HG03066 (cell line): ENCODE measurements around the gene KRT10.
"Not testable (repeated sequence)": the region's sequence is repeated elsewhere in the genome, so short reads cannot be mapped to it uniquely, and the experiment has no call there.

Source experiments
- ATAC-seq: cut with Tn5 transposase; IDR thresholded peaks from one replicate; pipeline ENCODE4 v1.9.1; 2021; ENCODE audit warnings: low read depth; ENCODE audit not compliant: unreplicated experiment

Gene KRT10

DNA sequence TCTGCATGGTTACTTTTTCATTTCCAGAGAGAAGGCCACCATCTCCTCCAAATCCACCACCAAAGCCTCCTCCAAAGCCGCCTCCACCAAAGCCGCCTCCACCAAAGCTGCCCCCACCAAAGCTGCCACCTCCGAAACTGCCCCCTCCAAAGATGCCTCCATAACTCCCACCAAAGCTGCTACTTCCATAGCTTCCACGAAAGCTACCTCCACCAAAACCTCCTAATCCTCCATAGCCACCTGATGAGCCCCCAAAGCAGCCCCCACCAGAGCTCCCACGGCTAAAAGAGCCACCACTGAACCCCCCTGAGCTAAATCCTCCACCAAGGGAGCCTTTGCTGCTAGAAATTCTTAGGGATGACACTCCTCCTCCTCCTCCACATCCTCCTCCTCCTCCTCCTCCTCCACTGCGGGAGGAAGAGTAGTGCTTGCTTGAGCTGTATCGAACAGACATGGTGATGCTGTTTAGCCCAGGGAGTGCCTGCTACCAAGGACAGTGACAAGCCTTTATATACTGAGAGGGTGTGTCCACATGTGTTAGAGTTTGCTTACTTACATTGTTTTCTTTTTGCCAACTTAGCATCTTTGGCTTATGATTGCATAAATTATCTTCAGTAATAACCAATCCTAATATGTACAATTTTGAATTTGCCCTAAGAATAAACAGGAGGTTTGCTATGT, at the start of gene KRT10:
Gene KRT10, minus strand, starts transcription at position 483 of the 681 bp plus-strand sequence. Its CDS starts 29 bp downstream, at position 454.
- no peak for ATAC-seq

DNA sequence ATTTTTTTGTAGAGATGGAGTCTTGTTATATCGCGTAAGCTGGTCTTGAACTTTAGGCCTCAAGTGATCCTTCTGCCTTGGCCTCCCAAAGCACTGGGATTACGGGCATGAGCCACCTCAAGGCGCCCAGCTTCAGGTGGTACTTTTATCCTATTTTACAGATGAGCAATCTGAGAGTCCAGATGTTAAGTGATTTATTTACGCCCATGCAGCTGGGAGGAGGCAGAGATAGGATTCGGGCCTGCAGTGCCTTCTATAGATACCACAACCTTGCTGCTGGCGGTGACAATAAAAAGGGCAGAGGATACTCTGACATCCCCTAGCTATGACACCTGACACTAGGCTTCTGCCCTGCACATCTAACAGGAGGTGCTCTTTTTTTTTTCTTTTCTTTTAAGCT, 48.9 kb upstream of the KRT10 start:
- ATAC-seq: no peak

DNA sequence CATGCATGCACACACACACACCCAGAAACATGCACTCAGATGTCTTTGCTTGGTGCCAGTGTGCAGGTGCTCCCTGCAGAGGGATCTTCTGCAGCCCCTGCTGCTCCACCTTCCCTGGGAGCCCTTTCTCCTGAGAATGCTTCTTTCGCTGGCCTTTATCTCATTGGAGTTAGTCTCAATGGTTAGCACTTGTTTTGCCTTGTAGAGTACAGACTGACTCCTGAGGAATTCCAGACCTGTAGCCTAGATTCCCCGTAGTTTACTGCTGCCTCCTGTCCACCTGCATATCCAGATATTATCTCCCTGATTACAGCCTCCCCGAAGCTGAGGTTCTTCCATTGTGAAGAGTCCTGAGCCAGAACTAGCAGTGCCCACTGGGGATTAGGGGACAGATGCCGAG, 47.7 kb upstream of the KRT10 start:
- ATAC-seq: no peak

DNA sequence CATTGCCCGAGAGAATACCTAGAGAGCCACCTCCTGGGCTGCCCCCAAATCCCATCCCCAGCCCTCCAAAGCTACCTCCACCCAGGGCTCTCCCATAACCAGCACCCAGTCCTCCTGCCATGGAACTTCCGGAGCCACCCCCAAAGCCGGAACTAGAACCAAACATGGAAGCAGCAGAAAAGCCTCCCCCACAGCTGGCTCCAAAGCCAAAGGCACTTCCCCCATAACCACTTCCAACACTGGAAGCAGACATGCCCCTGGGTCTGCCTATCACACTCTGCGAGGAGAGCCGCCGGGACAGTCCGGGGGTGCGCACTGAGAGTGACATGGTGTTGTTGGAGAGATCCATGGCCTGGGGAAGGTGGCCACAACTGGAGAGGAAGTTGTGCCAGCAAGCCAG, 44.4 kb upstream of the KRT10 start, which contains the start of gene KRT12:
Gene KRT12, minus strand, starts transcription at position 386 of the 400 bp plus-strand sequence. Its CDS starts 37 bp downstream, at position 349.
- ATAC-seq: no peak

DNA sequence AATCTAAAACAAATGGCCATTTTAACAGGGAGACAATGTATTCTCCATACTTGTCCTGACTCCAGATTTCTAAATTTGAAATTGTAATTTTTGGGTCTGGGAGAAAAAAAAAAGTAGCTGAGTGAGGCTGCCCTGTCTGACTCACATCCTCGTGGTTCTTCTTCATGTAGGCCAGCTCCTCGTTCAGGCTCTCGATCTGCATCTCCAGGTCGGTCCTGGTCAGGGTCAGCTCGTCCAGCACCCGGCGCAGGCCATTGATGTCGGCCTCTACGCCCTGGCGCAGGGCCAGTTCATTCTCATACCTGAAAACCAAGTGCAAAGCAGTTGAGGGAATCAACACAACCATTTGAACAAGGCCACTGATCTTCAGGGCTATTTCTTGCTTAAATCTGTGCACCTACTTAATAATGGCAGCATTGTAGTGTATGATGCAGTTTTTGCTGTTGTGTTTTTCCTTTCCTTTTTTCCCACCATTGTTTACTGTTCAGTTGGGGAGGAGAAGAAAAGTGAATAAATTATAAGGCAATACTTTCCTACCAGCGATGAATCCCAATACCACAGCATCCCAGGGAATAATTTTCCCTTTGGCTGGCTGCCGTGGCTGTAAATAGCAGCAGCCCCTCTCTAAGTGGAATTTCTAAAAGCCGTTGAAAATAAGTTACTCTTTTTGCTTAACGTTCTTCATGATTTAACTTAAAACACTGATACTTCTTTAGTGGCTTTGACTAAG, 42.4 kb upstream of the KRT10 start:
- ATAC-seq: no peak

DNA sequence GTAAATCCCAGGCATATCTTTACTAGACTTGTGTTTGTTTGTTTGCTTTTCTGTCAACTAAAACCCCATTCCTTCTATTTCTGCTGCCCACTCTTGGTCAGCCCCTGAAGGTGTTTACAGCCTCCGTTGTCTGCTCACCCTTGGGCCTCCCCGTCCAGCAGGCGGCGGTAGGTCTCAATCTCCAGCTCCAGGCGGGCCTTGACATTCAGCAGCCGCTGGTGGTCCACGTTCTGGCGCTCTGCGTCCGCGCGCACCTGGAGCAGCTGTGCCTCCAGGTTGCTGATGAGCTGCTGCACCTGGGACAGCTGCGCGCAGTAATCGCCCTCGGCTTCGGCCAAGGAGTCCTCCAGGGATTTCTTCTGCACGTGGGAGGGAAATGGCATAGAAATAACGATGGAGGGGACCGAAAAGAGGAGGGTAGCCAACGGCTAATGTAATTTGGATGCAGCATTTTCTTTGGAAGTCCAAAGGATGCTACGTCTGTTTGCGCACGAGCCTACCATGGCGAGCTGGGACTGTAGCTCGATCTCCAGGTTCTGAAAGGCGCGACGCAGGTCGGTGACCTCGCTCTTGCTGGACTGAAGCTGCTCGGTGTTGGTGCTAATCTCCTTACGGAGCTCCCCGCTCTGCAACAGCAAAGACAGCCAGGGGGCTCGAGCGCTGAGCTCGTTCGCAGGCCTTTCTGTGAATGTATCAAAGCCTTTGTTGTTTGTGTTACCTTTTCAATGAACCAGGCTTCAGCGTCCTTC, 40.7 kb upstream of the KRT10 start:
- no peak for ATAC-seq

DNA sequence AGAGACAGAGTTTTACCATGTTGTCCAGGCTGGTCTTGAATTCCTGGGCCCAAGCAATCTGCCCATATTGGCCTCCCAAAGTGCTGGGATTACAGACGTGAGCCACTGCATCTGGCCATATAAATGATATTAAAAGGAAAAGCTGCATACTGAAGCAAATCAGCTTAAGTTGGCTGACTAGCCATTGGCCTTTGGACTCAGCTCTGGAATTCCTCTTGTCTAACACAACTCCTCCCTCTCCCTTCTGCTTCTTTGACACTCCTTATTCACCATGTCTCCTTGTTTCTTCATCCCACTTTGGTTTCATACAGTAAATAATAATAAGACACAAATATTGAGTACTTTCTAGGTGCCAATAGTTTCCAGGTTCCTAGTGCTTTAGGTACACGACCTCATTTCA, 37.1 kb upstream of the KRT10 start:
- no peak for ATAC-seq

DNA sequence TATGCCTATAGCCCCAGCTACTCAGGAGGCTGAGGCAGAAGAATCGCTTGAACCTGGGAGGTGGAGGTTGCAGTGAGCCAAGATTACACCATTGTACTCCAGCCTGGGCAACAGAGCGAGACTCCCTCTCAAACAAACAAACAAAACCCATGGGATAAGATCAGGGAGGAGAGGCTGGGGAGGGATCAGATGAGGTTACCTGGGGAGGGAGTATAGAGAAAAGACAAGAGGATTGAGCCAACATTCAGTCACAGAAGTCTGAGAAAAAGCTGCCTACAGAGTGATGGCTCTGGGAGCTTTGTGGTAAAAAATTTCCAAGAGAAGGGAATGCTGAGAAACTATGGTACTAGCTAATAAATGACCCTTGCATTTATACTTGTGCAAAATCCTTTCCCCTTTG, 36.3 kb upstream of the KRT10 start:
- ATAC-seq: not testable (repeated sequence)

DNA sequence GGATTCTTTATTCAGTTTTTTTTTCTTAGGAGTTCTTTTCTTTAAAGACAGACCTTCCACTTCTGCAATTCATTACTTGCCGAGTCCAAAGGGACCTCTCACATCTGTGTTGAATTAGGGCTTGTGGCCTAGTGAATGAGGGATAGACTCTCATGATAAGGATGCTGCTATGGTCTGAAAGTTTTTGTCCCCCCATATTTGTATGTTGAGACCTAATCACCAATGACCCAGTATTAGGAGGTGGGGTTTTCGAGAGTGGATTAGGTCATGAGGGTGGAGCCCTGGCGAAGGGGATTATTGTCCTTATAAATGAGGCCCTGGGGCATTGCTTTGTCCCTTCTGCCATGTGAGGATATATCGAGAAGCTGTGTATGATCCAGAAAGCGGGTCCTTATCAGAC, 35.1 kb upstream of the KRT10 start:
- no peak for ATAC-seq

DNA sequence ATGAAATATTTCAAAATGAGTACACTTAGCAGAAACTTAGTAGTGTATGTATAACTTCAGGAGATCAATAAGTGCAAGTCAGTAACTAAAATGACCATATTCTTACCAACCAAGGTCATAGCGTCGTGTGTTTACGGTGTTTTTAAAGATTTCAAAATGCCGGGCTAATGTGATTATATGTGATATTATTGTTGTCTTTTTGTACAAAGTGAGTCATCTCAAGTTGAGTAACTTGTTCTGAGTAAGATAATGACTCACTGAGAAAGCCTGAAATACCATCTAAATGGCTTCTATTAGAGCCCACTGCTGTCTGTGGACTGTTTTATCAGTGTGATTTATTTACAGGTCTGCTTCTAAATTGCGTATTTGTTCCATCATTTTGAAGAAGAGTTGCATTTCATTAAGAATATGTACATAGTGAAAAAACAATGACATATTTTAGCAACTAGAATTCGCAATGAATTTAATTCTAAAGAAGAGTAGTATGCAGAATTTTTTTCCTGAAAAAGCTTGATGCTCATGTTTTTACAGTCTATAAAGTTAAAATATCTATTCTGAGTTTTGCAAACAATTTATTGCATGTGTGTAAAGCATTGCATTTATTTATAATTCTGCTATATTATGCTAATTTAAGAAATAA, 31.9 kb upstream of the KRT10 start:
- no peak for ATAC-seq

DNA sequence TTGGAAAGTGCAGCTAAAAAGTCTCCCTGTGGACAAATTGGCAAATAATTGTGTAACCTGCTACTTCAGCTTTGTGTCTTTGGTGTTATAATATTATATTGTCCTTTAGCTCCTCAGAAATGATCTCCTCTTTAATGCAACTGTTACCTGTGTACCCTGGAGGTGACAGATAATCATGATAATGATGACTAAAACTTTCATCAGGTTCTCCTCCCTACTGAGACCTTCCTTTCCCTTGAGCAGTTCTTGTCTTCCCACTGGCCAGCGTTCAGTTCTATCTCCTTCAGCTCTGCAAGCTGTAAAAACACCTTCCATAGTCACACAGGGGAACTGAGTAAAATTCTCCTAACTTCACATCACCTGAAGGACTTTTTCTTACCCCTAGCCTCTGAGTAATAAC, 29.9 kb upstream of the KRT10 start:
- no peak for ATAC-seq

DNA sequence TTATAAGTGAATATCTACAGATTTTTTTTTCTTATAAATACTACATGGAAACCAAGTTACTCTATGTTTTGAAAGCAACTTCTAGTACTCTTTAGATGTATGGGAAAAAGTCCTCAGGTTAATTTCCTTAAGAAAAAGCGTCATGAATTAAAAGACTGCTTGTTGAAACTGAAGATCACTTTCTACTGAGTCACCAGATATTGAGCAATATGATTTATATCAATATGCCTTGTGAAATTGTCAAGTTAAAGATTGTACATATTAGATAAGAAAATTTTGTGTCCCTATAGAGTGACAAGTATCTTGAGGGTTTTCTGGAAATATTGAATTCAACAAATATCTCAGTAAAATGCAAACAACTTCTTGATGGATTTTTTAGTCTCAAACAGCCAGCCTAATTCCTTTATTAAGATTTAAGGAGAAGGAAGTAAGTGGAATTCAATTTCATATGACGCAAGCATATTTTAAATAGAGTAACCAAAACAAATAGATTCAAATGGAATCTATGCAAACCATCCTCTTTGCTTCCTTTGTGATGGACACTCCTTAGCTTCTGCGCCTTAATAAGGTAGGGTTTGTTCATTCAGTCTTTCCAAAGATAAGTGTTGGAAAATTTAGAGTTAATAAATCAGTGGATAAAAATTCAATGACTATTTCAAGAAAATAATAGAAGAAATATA, 28.0 kb upstream of the KRT10 start:
- ATAC-seq: no peak

DNA sequence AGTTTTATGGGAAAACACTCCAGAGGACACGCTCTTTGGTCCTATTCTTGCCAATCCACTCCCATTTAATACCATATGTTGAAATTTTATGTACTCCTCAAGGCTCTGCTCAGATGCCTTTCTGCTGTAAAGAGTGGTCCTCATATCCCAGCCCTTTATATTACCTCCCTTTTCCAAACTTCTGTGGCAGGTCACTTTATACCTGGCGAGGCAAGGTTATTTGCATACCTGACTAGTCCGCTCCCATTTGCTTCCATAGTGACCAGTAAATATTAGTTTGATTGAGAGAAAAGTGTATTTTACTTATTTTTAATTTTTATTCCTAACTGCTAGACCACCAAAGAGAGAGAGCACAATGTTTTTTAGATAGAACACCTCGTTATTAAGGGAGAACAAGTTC, 27.3 kb upstream of the KRT10 start:
- no peak for ATAC-seq

DNA sequence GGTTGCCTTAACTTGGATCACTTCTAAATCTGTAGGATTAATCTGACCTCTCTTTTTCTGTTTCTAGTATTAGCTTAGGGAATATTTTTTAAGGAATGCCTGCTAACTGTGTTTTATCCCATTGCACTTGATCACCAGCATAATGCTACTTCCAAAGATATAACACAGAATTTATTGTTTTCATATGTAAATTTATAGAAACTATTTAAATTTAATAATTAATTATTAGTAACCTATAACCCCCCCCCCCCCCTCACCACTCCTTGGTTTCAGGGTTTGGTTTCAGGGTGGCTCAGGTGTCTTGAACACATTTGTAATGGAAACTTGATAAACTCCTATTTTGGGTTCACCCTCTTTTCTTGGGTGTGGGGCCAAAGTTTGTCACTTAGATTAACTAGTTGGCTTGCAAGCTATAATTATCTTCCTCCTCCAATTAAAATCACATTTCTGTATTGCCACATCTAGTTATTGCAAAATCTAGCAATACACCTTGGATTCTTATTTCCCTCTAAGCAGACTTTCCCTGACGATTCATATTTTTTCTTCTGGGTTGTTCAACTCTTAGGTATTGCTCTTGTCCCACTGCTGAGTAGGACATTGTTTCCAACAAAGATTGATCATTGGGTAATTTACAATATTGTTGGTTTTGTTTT, 26.3 kb upstream of the KRT10 start:
- no peak for ATAC-seq

DNA sequence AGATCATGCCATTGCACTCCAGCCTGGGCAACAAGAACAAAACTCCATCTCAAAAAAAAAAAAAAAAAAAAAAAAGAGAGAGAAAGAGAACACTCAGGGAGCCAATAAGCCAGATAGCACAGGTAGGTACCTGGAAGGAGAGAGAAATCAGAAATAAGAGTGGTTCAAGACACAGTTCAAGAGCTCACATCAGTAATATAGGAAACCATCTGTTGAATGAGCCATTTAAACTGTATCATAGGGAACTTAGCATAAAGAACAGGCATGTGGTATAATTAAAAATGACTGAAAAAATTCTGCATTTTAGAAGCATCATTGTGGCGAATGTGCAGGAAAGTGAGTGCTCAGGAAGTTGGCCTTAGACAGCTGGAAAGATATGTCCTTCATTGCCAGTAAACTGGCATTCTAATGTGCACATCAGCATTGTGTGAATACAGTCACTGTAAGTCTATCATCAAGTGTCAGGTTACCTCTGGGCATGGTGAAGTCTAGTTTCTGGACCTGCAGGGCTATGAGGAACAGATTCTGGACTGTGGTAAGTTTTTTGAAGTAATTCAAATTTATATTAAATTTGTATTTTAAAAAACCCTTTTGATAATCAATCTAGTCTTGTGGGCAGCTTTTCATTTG, 24.2 kb upstream of the KRT10 start:
- no peak for ATAC-seq

DNA sequence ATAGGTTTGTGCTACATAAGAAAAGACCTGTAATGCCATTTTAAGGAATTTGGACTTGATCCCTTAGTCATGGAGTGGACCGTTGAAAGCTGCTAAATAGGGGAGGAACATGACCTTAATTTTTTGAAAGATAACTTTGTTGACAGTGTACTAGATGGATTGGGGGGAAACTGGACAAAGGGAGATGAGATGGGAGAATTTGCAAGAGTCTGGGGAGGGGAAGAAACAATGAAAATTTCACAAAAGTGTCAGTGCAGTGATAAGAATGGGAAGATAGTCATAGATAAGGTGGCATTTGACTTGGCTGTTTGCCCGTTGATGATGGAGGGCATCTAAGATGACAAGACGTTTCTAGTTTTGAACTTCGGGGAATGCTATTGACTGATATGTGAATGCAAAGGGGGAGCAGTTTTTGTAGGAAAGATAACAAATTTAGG, 22.3 kb upstream of the KRT10 start:
- ATAC-seq: no peak

DNA sequence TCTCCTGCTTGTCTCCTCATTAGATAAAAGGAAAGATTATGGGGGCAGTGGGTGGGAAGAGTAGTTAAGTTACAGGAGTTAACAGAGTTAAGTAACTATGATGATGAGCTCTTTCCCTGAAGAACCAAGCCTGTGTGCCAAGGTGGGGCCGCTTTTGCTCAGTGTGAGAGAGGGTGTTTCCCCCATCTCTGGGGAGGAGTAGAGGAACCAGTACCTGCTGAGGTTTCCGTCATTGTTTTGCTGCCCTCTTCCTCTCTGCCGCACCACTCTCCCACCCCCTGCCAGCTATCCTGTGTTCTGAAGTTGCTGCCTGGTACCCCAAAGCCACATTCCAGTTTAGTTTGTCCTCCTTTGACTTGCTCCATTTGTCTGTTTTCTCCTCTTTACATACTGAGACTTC, 20.8 kb upstream of the KRT10 start:
- no peak for ATAC-seq

DNA sequence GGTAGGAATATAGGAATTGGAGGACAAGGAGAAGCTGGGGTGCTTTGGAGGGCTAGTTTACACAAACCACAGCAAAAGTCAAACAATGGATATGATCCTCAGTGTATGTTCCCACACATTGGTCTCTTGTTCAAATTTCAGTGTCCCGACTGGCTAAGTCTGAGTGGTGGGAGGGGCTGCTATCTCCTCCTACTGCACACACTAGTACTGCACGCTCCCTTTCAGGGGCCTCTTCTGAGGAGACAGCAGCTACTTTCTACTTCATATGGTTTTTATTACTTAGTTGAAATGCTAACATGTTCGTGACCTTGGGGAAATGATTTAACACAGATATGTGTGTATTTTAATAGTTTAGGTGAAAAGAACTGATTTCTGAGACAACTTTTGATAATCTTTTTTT, 18.8 kb upstream of the KRT10 start:
- ATAC-seq: no peak

DNA sequence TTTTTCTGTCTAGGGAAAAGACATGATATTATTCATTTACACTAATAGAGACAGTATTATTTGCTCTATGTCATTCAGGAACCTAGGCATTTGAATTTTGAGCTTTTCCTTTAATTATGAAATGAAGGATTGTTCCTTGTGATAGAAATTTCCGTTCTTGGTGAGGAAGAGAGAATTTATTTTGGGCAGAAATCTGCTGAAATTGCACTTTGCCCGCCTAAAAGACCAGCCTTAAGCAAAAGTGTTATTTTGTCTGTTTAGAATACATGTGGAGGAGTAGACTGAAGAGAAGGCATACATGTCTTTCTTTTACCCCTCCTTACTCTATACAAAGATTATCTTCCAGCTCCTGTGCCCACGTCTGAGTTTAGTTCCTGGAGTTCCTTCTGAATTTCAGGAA, 16.8 kb upstream of the KRT10 start:
- no peak for ATAC-seq
